ENCODE data around the gene CBLL2. TPM values are rescaled to one million over a fixed set of nuclear protein-coding genes. Genes with fewer than 3 reads are reported as not detected.

The CBLL2 gene, protein sequence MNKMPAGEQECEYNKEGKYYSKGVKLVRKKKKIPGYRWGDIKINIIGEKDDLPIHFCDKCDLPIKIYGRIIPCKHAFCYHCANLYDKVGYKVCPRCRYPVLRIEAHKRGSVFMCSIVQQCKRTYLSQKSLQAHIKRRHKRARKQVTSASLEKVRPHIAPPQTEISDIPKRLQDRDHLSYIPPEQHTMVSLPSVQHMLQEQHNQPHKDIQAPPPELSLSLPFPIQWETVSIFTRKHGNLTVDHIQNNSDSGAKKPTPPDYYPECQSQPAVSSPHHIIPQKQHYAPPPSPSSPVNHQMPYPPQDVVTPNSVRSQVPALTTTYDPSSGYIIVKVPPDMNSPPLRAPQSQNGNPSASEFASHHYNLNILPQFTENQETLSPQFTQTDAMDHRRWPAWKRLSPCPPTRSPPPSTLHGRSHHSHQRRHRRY
- total RNA-seq: not detected

DNA sequence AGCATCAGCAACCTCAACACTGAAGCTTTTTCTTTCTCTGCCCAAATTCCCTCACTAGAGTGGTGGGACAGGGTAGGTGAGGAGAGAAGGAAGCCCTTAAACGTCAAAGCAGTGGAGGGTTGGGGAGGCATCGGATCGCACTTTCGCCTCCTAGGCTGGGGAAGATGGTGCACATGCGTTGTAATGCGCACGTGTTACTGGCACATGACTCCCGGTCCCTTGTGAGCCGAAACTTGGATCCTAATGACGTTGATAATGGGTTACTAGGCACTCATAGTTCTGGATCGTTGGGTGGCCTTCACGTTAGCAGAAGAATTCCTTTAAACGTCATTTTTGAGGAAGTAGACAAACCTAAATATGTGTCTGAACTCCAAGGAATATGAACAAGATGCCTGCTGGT lies at the start of gene CBLL2:
Gene CBLL2 (plus strand): TSS at position 301 of the 400 bp plus-strand sequence. CDS start 79 bp downstream, at position 380.
- WGBS, 2 donors: 83 to 94% methylated on average over 13 of the region's 13 CpGs
- no peak within 1 kb of the TSS for H3K4me3 ChIP-seq (ENCODE audit: low read depth, poor library complexity, severe bottlenecking)
- DNase-seq (ENCODE audit: low spot score in 2 of 2): no peak
- intact Hi-C loops (cut with DNase I; ENCODE audit: low total_unique reads): no loop called here
- TF ChIP-seq, protein P1, sequence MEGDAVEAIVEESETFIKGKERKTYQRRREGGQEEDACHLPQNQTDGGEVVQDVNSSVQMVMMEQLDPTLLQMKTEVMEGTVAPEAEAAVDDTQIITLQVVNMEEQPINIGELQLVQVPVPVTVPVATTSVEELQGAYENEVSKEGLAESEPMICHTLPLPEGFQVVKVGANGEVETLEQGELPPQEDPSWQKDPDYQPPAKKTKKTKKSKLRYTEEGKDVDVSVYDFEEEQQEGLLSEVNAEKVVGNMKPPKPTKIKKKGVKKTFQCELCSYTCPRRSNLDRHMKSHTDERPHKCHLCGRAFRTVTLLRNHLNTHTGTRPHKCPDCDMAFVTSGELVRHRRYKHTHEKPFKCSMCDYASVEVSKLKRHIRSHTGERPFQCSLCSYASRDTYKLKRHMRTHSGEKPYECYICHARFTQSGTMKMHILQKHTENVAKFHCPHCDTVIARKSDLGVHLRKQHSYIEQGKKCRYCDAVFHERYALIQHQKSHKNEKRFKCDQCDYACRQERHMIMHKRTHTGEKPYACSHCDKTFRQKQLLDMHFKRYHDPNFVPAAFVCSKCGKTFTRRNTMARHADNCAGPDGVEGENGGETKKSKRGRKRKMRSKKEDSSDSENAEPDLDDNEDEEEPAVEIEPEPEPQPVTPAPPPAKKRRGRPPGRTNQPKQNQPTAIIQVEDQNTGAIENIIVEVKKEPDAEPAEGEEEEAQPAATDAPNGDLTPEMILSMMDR (IDR thresholded peaks at IDR 0.05): no peak
- TF ChIP-seq POLR2A (IDR thresholded peaks at IDR 0.05): no peak

DNA sequence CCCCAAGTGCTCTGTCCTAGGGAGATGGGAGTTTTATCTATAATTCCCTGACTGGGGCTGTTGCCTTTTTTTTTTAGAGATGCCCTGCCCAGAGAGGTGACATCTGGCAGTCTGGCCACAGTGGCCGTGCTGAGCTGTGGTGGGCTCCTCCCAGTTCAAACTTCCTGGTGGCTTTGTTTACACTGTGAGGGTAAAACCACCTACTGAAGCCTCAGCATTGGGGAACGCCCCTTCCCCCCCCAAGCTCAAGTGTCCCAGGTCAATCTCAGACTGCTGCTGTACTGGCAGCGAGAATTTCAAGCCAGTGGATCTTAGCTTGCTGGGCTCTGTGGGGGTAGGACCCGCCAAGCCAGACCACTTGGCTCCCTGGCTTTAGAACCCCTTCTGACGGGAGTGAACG lies 38.3 kb upstream of the CBLL2 start:
- no peak overlapping the region for H3K4me3 ChIP-seq (ENCODE audit: low read depth, poor library complexity, severe bottlenecking)
- TF ChIP-seq, protein P1 (IDR thresholded peaks at IDR 0.05): no peak
- no peak for TF ChIP-seq POLR2A (IDR thresholded peaks at IDR 0.05)
- DNase-seq (ENCODE audit: low spot score in 2 of 2): no peak
- intact Hi-C loops (cut with DNase I; ENCODE audit: low total_unique reads): no loop called here
- 72 to 92% methylated on average over 5 to 6 of the region's 6 CpGs for WGBS, 2 donors

DNA sequence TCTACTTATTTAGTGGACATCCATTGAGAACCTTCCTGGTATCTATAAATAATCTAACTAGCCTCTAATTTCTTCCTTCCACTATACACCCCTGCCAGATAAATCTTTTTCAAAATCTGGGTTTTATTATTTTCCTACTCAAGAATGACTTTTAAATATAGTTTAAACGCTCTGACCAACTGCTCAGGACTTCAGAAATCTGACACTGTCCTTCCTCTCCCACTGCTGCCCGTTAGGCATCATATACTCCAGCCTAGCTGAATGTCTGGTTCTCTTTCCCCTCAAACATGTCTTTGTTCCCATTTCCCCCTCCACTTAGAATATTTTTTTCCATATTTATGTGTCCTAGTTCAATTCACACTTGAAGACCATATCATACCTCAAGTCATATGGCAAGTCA lies 35.2 kb upstream of the CBLL2 start:
- H3K4me3 ChIP-seq (ENCODE audit: low read depth, poor library complexity, severe bottlenecking): no peak overlapping the region
- no peak for DNase-seq (ENCODE audit: low spot score in 2 of 2)
- 35 to 64% methylated on average over 2 of the region's 2 CpGs for WGBS, 2 donors
- intact Hi-C loops (cut with DNase I; ENCODE audit: low total_unique reads): no loop called here
- TF ChIP-seq, protein P1 (IDR thresholded peaks at IDR 0.05): no peak
- no peak for TF ChIP-seq POLR2A (IDR thresholded peaks at IDR 0.05)

DNA sequence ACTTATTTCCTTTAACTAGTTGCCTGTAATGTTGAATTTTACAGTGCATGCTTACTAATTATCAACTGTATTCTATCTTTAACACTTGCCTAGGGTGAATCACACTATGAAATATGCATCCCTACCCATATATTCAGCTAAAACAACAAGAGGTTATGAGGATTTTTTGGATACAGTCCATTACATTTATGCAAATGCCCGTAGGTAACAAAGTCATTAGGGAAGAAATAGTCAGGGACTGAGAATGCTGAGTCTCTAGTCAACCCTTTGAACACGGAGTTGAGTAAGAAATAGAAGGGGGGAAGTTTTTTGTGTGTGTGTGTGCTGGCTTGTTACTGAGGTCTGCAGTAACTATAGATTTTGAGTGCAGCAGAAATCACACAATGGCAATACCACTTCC lies 26.1 kb upstream of the CBLL2 start:
- 41 to 55% methylated on average over 2 of the region's 2 CpGs for WGBS, 2 donors
- DNase-seq (ENCODE audit: low spot score in 2 of 2): no peak
- H3K4me3 ChIP-seq (ENCODE audit: low read depth, poor library complexity, severe bottlenecking): no peak overlapping the region
- intact Hi-C loops (cut with DNase I; ENCODE audit: low total_unique reads): no loop called here
- no peak for TF ChIP-seq POLR2A (IDR thresholded peaks at IDR 0.05)
- TF ChIP-seq, protein P1 (IDR thresholded peaks at IDR 0.05): no peak

DNA sequence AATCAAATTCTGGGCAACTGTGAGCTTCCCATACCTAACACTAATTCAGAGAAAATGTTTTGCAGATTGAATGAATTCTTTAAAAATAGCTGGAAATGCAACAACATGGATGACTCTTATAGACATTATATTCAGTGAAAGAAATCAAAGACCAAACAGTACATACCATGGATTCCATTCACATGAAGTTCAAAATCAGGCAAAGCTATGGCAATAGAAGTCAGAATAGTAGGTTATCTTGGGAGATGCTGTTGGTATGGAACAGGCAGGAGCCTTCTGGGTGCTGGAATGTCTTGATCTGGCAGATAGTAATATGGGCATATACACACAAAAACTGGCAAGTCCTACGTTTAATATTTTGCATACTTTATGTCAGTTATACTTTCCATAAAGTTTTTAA lies 25.5 kb upstream of the CBLL2 start:
- 22 to 38% methylated on average over 1 of the region's 1 CpG for WGBS, 2 donors
- H3K4me3 ChIP-seq (ENCODE audit: low read depth, poor library complexity, severe bottlenecking): no peak overlapping the region
- intact Hi-C loops (cut with DNase I; ENCODE audit: low total_unique reads): no loop called here
- no peak for DNase-seq (ENCODE audit: low spot score in 2 of 2)
- TF ChIP-seq POLR2A (IDR thresholded peaks at IDR 0.05): no peak
- TF ChIP-seq, protein P1 (IDR thresholded peaks at IDR 0.05): no peak

Data from lower leg skin (tissue), 4 donors.